Measurements from ENCODE around the gene CACNA1G.

DNA sequence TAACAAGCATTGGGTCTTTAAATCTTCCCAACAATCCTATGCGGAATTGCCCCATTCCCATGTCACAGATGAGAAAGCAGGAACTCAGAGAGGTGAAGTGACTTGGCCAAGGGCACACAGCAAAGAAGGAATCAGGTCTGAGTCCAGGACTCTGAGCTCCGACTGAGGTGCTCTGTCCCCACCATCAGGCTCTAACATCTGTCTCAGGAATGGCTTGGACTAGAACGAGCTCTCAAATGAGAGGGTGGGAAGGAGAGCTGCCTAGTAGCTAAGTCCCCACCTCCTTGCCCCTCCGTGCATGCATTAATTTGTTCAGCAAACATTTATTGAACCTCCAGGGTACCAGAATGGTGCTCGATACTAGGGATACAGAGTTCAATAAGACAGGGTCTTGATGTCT, 100.8 kb downstream of the CACNA1G start:
- TF ChIP-seq, protein P1, sequence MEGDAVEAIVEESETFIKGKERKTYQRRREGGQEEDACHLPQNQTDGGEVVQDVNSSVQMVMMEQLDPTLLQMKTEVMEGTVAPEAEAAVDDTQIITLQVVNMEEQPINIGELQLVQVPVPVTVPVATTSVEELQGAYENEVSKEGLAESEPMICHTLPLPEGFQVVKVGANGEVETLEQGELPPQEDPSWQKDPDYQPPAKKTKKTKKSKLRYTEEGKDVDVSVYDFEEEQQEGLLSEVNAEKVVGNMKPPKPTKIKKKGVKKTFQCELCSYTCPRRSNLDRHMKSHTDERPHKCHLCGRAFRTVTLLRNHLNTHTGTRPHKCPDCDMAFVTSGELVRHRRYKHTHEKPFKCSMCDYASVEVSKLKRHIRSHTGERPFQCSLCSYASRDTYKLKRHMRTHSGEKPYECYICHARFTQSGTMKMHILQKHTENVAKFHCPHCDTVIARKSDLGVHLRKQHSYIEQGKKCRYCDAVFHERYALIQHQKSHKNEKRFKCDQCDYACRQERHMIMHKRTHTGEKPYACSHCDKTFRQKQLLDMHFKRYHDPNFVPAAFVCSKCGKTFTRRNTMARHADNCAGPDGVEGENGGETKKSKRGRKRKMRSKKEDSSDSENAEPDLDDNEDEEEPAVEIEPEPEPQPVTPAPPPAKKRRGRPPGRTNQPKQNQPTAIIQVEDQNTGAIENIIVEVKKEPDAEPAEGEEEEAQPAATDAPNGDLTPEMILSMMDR (conservative IDR thresholded peaks at IDR 0.05 in 1 of 2, IDR thresholded peaks at IDR 0.05 in 1 of 2; ENCODE audit: low read depth in 1 of 2, low read length in 2 of 2): no peak
- TF ChIP-seq EZH2 (IDR thresholded peaks at IDR 0.05; ENCODE audit: low read length, missing control alignments): no peak

Measured in fibroblast of lung (primary cell).